SU-DHL-6 (cell line): Measurements from ENCODE around the gene PHACTR1.

ENCODE experiments used
- H2AFZ ChIP-seq: fragments of 200-600 bp; sonication (generic); 2 replicates; pipeline ENCODE4 v1.6.1; 2014; ENCODE audit warnings: low read depth, mild to moderate bottlenecking, moderate library complexity, mixed read lengths, antibody characterized with exemption, low read length; ENCODE audit not compliant: severe bottlenecking
- H3F3A ChIP-seq: fragments of 200-600 bp; shearing (Covaris generic); 2 replicates; pipeline ENCODE4 v1.6.0; 2016; ENCODE audit warnings: antibody characterized with exemption, mild to moderate bottlenecking; ENCODE audit not compliant: insufficient read depth
- H3K27ac ChIP-seq: fragments of 200-600 bp; sonication (generic); 2 replicates; pipeline ENCODE4 v1.5.1; 2016; ENCODE audit warnings: low read depth, mild to moderate bottlenecking, low read length, moderate library complexity, mixed read lengths
- H3K27me3 ChIP-seq: fragments of 200-600 bp; sonication (generic), shearing (Covaris generic); 2 replicates; pipeline ENCODE4 v1.6.0; 2014; ENCODE audit warnings: mild to moderate bottlenecking, low read length
- H3K36me3 ChIP-seq: fragments of 200-600 bp; sonication (generic); 2 replicates; pipeline ENCODE4 v1.6.1; 2014; ENCODE audit warnings: mild to moderate bottlenecking, low read length, mixed read lengths
- H3K4me2 ChIP-seq: fragments of 300-600, 200-600 bp; shearing (Covaris generic), sonication (generic); 2 replicates; pipeline ENCODE4 v1.6.0; 2014; ENCODE audit warnings: low read length, low read depth, mild to moderate bottlenecking; ENCODE audit not compliant: poor library complexity, severe bottlenecking
- H3K4me3 ChIP-seq: fragments of 200-600 bp; sonication (generic); 2 replicates; pipeline ENCODE4 v1.5.1; 2014; ENCODE audit warnings: antibody characterized with exemption, low read length, mild to moderate bottlenecking, mixed read lengths; ENCODE audit not compliant: insufficient read depth, poor library complexity, severe bottlenecking
- H3K79me2 ChIP-seq: fragments of 200-600 bp; sonication (generic); 2 replicates; pipeline ENCODE4 v1.6.1; 2014; ENCODE audit warnings: mild to moderate bottlenecking, low read length, moderate library complexity; ENCODE audit not compliant: insufficient read depth
- H3K9ac ChIP-seq: fragments of 200-600 bp; sonication (generic); 2 replicates; pipeline ENCODE4 v1.7.0; 2014; ENCODE audit warnings: mild to moderate bottlenecking, low read length
- H3K9me2 ChIP-seq: fragments of 200-600 bp; sonication (generic); replicated peaks from 2 replicates; pipeline ENCODE4 v1.6.1; 2014; ENCODE audit warnings: low read length; ENCODE audit not compliant: insufficient read depth
- H3K9me3 ChIP-seq: fragments of 200-600 bp; sonication (generic); 2 replicates; pipeline ENCODE4 v1.6.1; 2014; ENCODE audit warnings: low read length, mixed read lengths; ENCODE audit not compliant: insufficient read depth
- H4K20me1 ChIP-seq: fragments of 200-600 bp; sonication (generic); 2 replicates; pipeline ENCODE4 v1.6.1; 2014; ENCODE audit warnings: low read depth, mild to moderate bottlenecking, antibody characterized with exemption, low read length, moderate library complexity, mixed read lengths
- EZH2phosphoT487 ChIP-seq: fragments of 200-600 bp; sonication (generic), shearing (Covaris generic); conservative IDR thresholded peaks from 2 replicates; pipeline ENCODE4 v1.6.1; 2018; ENCODE audit warnings: mild to moderate bottlenecking, antibody characterized with exemption, low read length, moderate library complexity, mixed read lengths
- TF ChIP-seq, protein P1 (sequence below): fragments of 200-600 bp; sonication (generic); IDR thresholded peaks from one replicate; pipeline ENCODE4 v1.5.1; 2017; ENCODE audit warnings: antibody characterized with exemption, mild to moderate bottlenecking, low read length, moderate library complexity; ENCODE audit not compliant: insufficient read depth, poor library complexity, severe bottlenecking

The PHACTR1 gene

DNA sequence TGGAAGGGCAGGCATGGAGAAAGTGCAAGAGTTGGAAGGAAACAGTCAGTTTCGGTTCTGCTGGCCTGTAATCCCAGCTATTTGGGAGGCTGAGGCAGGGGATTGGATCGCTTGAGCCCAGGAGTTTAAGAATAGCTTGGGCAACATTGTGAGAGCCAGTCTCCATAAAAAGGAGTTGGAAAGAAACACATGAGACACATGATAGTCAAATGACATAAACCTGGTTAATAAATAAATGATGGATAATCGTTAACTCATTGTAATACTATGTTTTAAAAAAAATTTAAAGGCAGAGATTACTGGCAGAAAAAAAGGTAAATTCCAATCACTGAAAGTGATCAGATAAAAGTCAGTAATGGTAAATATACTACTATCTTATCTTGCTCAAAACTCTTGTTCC, 37.2 kb upstream of the PHACTR1 start:
- H3K79me2 ChIP-seq, result no peaks in the 10 kb centered on the region
- no peak overlapping the region for H3K27ac ChIP-seq
- no peaks in the 10 kb centered on the region for H3F3A ChIP-seq
- no peaks in the 10 kb centered on the region for H4K20me1 ChIP-seq
- H3K4me2 ChIP-seq, result no peak overlapping the region
- H3K4me3 ChIP-seq, result no peak overlapping the region
- H3K36me3 ChIP-seq, result no peaks in the 10 kb centered on the region
- H2AFZ ChIP-seq, result no peak overlapping the region
- H3K9ac ChIP-seq, result no peak overlapping the region
- no peaks in the 10 kb centered on the region for H3K9me3 ChIP-seq
- no peaks in the 10 kb centered on the region for H3K9me2 ChIP-seq
- TF ChIP-seq EZH2phosphoT487, result no peak
- TF ChIP-seq, protein P1, sequence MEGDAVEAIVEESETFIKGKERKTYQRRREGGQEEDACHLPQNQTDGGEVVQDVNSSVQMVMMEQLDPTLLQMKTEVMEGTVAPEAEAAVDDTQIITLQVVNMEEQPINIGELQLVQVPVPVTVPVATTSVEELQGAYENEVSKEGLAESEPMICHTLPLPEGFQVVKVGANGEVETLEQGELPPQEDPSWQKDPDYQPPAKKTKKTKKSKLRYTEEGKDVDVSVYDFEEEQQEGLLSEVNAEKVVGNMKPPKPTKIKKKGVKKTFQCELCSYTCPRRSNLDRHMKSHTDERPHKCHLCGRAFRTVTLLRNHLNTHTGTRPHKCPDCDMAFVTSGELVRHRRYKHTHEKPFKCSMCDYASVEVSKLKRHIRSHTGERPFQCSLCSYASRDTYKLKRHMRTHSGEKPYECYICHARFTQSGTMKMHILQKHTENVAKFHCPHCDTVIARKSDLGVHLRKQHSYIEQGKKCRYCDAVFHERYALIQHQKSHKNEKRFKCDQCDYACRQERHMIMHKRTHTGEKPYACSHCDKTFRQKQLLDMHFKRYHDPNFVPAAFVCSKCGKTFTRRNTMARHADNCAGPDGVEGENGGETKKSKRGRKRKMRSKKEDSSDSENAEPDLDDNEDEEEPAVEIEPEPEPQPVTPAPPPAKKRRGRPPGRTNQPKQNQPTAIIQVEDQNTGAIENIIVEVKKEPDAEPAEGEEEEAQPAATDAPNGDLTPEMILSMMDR, result no peak
- no peaks in the 10 kb centered on the region for H3K27me3 ChIP-seq

DNA sequence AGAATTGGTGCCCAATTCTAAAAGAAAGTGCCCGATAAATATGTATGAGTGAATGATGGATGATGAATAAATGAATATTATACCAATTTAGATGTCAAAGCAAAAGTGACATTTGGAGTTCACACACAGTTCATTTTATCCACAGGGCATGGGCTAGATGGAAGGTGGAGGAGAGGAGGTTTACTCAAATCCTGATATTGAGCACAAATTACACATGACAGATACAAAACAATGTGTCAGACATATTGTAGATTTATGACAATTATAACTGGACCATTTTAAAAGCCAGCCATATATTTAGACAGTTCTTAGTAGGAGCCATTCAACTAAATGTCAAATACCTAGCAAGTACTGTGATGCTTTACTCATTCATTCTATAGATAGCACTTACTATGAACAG, 23.4 kb upstream of the PHACTR1 start:
- H3K4me2 ChIP-seq, result no peak overlapping the region
- no peaks in the 10 kb centered on the region for H3K79me2 ChIP-seq
- TF ChIP-seq EZH2phosphoT487, result no peak
- TF ChIP-seq, protein P1, result no peak
- H4K20me1 ChIP-seq, result no peaks in the 10 kb centered on the region
- no peak overlapping the region for H2AFZ ChIP-seq
- H3K27ac ChIP-seq, result no peak overlapping the region
- H3K9me2 ChIP-seq, result no peaks in the 10 kb centered on the region
- no peak overlapping the region for H3K9ac ChIP-seq
- H3K4me3 ChIP-seq, result no peak overlapping the region
- no peaks in the 10 kb centered on the region for H3K9me3 ChIP-seq
- H3F3A ChIP-seq, result no peaks in the 10 kb centered on the region
- no peaks in the 10 kb centered on the region for H3K36me3 ChIP-seq
- H3K27me3 ChIP-seq, result no peaks in the 10 kb centered on the region

DNA sequence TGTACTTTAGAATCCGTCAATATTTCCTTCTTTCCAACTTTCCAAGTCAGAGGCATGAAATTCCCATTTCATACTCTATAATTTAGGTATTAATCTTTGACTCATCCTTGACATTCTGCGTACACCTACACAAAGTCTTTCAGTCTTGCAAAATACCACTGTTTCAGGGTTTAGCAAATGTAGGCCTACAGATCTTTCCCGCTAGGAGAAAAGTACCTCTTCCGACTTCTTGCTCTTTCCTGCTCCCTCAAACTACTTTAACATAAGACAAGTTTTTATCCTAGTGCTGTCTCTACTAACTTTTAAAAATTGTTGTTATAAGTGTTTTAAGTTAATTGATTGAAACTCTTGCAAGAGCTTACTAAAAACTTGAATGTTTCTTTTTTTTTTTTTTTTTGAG, 18.3 kb upstream of the PHACTR1 start:
- H2AFZ ChIP-seq, result no peak overlapping the region
- H3K4me3 ChIP-seq, result no peak overlapping the region
- H4K20me1 ChIP-seq, result no peaks in the 10 kb centered on the region
- H3F3A ChIP-seq, result no peaks in the 10 kb centered on the region
- no peaks in the 10 kb centered on the region for H3K9me3 ChIP-seq
- TF ChIP-seq, protein P1, result no peak
- no peak for TF ChIP-seq EZH2phosphoT487
- H3K36me3 ChIP-seq, result no peaks in the 10 kb centered on the region
- H3K79me2 ChIP-seq, result no peaks in the 10 kb centered on the region
- H3K27me3 ChIP-seq, result 0 out of 2 replicates have a peak, but pooled peaks cover 3% of the 10 kb centered on the region
- H3K9me2 ChIP-seq, result no peaks in the 10 kb centered on the region
- H3K4me2 ChIP-seq, result no peak overlapping the region
- no peak overlapping the region for H3K27ac ChIP-seq
- H3K9ac ChIP-seq, result no peak overlapping the region

DNA sequence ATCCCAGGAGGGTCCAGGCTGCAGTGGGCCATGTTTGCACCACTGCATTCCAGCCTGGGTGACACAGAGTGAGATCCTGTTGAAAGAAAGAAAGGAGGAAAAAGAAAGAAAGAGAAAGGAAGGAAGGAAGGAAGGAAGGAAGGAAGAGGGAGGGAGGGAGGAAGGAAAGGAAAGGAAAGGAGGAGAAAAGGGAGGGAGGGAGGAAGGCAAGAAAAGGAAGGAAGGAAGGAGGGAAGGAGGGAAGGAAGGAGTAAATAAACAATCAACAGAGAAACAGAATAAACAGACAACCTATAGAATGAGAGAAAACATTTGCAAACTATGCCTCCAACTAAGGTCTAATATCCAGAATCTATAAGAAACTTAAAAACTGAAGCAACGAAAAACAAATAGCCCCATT, 11.6 kb upstream of the PHACTR1 start:
- no peak overlapping the region for H3K4me2 ChIP-seq
- H3K27me3 ChIP-seq, result 0 out of 2 replicates have a peak, but pooled peaks cover 3% of the 10 kb centered on the region

More for the DNA sequence above, 11.6 kb upstream of the PHACTR1 start:
- Histone ChIP-seq H3K36me3 (no peaks in the 10 kb centered on the region), H3F3A (no peaks in the 10 kb centered on the region), H2AFZ (no peak overlapping the region), H3K4me3 (no peak overlapping the region), H4K20me1 (no peaks in the 10 kb centered on the region), H3K9me2 (no peaks in the 10 kb centered on the region), H3K9me3 (no peaks in the 10 kb centered on the region), H3K9ac (no peak overlapping the region), H3K27ac (no peak overlapping the region), H3K79me2 (no peaks in the 10 kb centered on the region)
- TF ChIP-seq, protein P1, result no peak
- TF ChIP-seq EZH2phosphoT487, result no peak
